Measurements from ENCODE around the gene MCRIP1. TPM values are rescaled to one million over a fixed set of nuclear protein-coding genes. Genes with fewer than 3 reads are reported as not detected.
A peak's percentile ranks its signal among the peaks of the same experiment; 100 is the strongest.

MCRIP1 gene
- total and polyA plus RNA-seq, 2 of the 8 experiments (the other 6 are each of a cell fraction or from before 2014, with no cell fraction given), result 103 to 151 TPM

DNA sequence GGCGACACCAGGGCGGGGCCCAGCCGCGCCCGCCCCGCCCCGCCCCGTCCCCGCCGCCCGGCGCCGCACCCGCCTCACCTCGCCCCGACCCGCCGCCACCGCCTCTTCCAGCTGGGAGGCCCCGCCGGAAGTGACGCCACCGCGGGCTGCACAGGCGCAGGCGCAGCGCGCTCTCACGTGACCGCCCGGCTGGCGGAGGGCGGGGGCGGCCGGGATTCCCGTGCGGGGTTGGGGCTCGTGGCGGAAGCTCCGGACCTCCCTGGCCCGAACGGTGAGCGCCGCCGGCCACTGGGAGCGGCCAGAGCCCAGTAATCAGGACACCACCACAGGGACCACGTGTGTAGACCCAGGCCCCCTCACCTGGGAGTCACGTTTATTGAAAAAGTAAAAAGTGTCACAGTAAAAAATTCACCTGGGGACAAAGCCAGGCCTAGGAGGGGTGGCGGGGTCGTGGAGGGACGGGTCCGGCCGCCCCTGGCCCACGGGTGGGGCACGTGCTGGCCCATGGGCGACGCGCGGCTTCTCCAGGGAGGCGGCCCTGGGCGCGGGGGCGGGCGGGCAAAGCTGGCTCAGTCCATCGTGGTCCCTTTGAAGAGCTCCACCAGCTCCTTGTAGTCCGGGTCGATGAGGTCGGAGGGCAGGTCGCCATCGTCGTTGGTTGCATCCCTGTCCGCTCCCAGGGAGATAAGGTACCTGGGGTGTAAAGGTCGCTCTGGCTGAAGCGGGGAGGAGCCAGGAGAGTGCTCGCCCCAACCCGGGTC is at the start of gene MCRIP1 (continued):
- TF ChIP-seq EP300 (IDR thresholded peaks at IDR 0.05; ENCODE audit: borderline replicate concordance in 1 of 2, low read depth in 2 of 2, low read length in 2 of 2) (0 out of 3 replicates have a peak, but pooled peaks of 1 of the 2 experiments have one; percentile 27), KDM5A (IDR thresholded peaks at IDR 0.05; ENCODE audit: low read length) (no peak), YY1 (IDR thresholded peaks at IDR 0.05; ENCODE audit: low read depth, low read length) (no peak), TBP (IDR thresholded peaks at IDR 0.05; ENCODE audit: low read depth, low read length) (peak; percentile 73; the same call in 1 of the 2 replicates), RBBP5 (IDR thresholded peaks at IDR 0.05; ENCODE audit: borderline replicate concordance, low read depth, low read length) (no peak), NANOG (IDR thresholded peaks at IDR 0.05; ENCODE audit: insufficient read depth, low read depth, low read length, poor library complexity, severe bottlenecking) (no peak), SIX5 (IDR thresholded peaks at IDR 0.05; ENCODE audit: low read depth, low read length) (no peak), TCF12 (IDR thresholded peaks at IDR 0.05; ENCODE audit: low read depth, low read length) (no peak), SIN3A (conservative IDR thresholded peaks at IDR 0.05 in 1 of 2, IDR thresholded peaks at IDR 0.05 in 1 of 2; ENCODE audit: low read depth in 1 of 2, low read length in 2 of 2) (0 out of 4 replicates have a peak, but pooled peaks of 1 of the 2 experiments have one; percentile 23), TAF7 (optimal IDR thresholded peaks at IDR 0.05; ENCODE audit: borderline replicate concordance, low read depth, low read length) (peak; percentile 74), SP1 (IDR thresholded peaks at IDR 0.05; ENCODE audit: low read depth, low read length) (no peak), ASH2L (IDR thresholded peaks at IDR 0.05; ENCODE audit: low read length) (peak; percentile 44), POLR2A (IDR thresholded peaks at IDR 0.05; ENCODE audit: control extremely low read depth in 1 of 2, low read depth in 2 of 2, low read length in 2 of 2) (peak in 1 of 2 experiments; percentile 87; a peak in 1 of 3 replicates)
- TF ChIP-seq, protein P1, sequence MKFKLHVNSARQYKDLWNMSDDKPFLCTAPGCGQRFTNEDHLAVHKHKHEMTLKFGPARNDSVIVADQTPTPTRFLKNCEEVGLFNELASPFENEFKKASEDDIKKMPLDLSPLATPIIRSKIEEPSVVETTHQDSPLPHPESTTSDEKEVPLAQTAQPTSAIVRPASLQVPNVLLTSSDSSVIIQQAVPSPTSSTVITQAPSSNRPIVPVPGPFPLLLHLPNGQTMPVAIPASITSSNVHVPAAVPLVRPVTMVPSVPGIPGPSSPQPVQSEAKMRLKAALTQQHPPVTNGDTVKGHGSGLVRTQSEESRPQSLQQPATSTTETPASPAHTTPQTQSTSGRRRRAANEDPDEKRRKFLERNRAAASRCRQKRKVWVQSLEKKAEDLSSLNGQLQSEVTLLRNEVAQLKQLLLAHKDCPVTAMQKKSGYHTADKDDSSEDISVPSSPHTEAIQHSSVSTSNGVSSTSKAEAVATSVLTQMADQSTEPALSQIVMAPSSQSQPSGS (IDR thresholded peaks at IDR 0.05; ENCODE audit: low read length), result no peak
- TF ChIP-seq, protein P2, sequence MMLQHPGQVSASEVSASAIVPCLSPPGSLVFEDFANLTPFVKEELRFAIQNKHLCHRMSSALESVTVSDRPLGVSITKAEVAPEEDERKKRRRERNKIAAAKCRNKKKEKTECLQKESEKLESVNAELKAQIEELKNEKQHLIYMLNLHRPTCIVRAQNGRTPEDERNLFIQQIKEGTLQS (IDR thresholded peaks at IDR 0.05; ENCODE audit: insufficient read depth, low read depth, low read length), result peak; percentile 85

Measured in H1 (cell line).